ENCODE data around the gene LRP1.

The LRP1 gene

DNA sequence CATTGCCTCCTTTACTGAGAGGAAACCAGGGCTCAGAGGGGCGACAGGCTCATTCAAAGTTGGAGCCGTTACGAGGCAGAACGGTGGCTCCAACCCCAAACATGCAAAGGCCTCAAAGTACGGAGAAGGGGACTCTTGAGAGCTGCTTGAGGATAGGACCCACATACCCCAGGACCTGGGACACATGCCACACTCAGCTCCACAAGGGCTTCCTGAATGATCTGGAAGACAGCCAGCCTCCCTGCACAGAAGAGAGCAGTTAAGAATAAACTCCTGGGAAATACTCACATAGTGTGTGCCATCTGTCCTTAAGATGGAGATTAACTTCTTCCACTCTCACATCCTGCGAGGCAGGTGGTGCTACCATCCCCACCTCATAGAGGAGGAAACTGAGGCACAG, 61.8 kb downstream of the LRP1 start:
- in situ Hi-C loops (cut with HindIII; ENCODE audit: low sequenced_read_pairs) = no loop called here
- no peak overlapping the region for H3K4me3 ChIP-seq (ENCODE audit: low read depth, low read length)
- no peak for TF ChIP-seq CTCF (IDR thresholded peaks at IDR 0.05; ENCODE audit: low read depth, low read length)
- DNase-seq (ENCODE audit: low read depth, low spot score) = peak; percentile 19

DNA sequence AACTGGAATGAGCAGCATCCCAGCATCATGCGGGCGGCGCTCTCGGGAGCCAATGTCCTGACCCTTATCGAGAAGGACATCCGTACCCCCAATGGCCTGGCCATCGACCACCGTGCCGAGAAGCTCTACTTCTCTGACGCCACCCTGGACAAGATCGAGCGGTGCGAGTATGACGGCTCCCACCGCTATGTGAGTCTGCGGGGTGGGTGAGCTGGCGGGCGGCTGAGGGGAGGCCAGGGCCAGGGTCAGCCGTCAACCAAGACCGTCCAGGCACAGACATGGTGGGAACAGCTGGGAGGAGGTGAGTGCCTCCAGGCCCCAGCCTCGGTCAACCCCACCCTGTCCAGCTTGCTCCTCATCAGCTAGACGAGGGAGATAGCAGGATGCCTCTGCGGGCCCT, 62.5 kb downstream of the LRP1 start:
- no peak for TF ChIP-seq CTCF (IDR thresholded peaks at IDR 0.05; ENCODE audit: low read depth, low read length)
- in situ Hi-C loops (cut with HindIII; ENCODE audit: low sequenced_read_pairs) = no loop called here
- DNase-seq (ENCODE audit: low read depth, low spot score) = no peak
- H3K4me3 ChIP-seq (ENCODE audit: low read depth, low read length) = no peak overlapping the region

- DNase-seq (ENCODE audit: low read depth, low spot score) = no peak
- TF ChIP-seq CTCF (IDR thresholded peaks at IDR 0.05; ENCODE audit: low read depth, low read length) = no peak
- no peak overlapping the region for H3K4me3 ChIP-seq (ENCODE audit: low read depth, low read length)
- in situ Hi-C loops (cut with HindIII; ENCODE audit: low sequenced_read_pairs) = no loop called here
These were observed 63.1 kb downstream of the LRP1 start for GRCh38 chr12:57191410-57191809.

DNA sequence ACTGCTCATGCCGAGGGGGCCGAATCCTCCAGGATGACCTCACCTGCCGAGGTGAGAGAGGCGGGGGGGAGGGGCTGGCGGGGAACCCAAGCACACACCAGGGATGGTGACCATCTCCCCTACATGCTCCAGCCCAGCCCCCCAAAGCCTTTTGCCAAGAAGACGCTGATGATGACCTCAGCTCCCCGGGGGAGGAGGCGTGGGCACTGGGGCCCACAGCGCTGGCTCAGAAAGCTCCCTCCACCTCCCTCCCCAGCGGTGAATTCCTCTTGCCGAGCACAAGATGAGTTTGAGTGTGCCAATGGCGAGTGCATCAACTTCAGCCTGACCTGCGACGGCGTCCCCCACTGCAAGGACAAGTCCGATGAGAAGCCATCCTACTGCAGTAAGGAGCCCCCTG, 64.6 kb downstream of the LRP1 start:
- H3K4me3 ChIP-seq (ENCODE audit: low read depth, low read length) = no peak overlapping the region
- in situ Hi-C loops (cut with HindIII; ENCODE audit: low sequenced_read_pairs) = no loop called here
- no peak for DNase-seq (ENCODE audit: low read depth, low spot score)
- TF ChIP-seq CTCF (IDR thresholded peaks at IDR 0.05; ENCODE audit: low read depth, low read length) = no peak

DNA sequence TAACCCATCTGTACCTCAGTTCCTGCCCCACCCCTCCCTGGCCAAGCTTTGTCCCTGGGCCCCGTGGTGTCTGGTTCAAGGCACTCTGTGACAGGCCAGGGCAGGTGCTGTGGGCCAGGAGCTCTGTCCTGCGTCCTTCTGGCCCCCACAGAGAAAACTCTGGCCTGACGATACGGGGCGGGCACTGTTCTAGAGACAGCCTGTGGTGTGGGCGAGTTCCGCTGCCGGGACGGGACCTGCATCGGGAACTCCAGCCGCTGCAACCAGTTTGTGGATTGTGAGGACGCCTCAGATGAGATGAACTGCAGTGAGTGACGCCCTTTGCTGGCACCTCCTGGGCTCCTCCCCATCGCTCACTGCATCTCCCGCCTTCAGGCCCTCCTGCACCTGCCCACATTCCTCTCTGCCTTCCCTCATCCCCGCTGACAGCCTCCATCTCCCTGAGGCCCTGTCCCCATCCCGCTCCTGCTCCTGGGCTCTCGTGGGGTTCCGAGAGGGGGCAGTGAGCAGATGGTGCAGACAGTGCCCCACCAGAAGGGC, 65.5 kb downstream of the LRP1 start:
- in situ Hi-C loops (cut with HindIII; ENCODE audit: low sequenced_read_pairs) = no loop called here
- TF ChIP-seq CTCF (IDR thresholded peaks at IDR 0.05; ENCODE audit: low read depth, low read length) = no peak
- DNase-seq (ENCODE audit: low read depth, low spot score) = no peak
- H3K4me3 ChIP-seq (ENCODE audit: low read depth, low read length) = no peak overlapping the region

DNA sequence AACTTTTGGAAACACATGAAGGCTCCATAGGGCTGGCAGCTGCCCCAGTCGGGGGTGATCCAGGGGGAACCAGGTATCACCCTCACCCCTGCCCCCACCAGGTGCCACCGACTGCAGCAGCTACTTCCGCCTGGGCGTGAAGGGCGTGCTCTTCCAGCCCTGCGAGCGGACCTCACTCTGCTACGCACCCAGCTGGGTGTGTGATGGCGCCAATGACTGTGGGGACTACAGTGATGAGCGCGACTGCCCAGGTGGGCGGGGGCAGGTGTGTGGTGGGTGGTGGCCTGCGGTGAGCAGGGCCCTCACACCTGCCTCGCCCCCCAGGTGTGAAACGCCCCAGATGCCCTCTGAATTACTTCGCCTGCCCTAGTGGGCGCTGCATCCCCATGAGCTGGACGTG, 66.0 kb downstream of the LRP1 start:
- no peak overlapping the region for H3K4me3 ChIP-seq (ENCODE audit: low read depth, low read length)
- no peak for DNase-seq (ENCODE audit: low read depth, low spot score)
- in situ Hi-C loops (cut with HindIII; ENCODE audit: low sequenced_read_pairs) = no loop called here
- TF ChIP-seq CTCF (IDR thresholded peaks at IDR 0.05; ENCODE audit: low read depth, low read length) = no peak

GRCh38 chr12:57195186-57195585, 66.9 kb downstream of the LRP1 start:
- in situ Hi-C loops (cut with HindIII; ENCODE audit: low sequenced_read_pairs) = no loop called here
- TF ChIP-seq CTCF (IDR thresholded peaks at IDR 0.05; ENCODE audit: low read depth, low read length) = no peak
- no peak overlapping the region for H3K4me3 ChIP-seq (ENCODE audit: low read depth, low read length)
- no peak for DNase-seq (ENCODE audit: low read depth, low spot score)
